GM10266 (cell line): Measurements from ENCODE around the gene OGFR.

Source experiments
- DNase-seq: peaks from one replicate; pipeline ENCODE4 v3.0.0; 2012; ENCODE audit errors: extremely low spot score
- TF ChIP-seq, protein P1 (sequence below): IDR thresholded peaks from 2 replicates; pipeline ENCODE4 v1.5.1; 2012; ENCODE audit warnings: mild to moderate bottlenecking, low read depth; ENCODE audit not compliant: control insufficient read depth, insufficient read depth; ENCODE audit errors: missing control alignments

OGFR gene

DNA sequence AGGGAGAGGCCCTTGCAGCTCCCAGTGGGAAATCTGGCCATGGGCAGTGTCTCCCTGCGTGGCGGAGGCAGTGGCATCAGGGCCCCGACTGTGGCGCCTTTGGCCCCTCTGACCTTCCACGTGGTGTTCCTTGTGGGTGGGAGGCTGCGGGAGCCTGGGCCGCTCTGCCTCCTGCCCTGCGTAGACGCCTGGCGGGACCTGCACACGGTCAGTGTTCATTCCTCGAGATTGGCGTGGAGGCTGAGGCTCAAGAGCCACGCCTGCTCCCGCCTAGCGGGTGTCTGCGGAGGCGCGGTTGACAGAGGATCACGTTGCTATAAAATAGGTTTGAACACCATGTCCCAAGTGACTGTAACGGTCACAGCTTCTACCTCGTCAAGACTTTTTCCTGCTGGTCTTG, 26.2 kb downstream of the OGFR start:
- TF ChIP-seq, protein P1, sequence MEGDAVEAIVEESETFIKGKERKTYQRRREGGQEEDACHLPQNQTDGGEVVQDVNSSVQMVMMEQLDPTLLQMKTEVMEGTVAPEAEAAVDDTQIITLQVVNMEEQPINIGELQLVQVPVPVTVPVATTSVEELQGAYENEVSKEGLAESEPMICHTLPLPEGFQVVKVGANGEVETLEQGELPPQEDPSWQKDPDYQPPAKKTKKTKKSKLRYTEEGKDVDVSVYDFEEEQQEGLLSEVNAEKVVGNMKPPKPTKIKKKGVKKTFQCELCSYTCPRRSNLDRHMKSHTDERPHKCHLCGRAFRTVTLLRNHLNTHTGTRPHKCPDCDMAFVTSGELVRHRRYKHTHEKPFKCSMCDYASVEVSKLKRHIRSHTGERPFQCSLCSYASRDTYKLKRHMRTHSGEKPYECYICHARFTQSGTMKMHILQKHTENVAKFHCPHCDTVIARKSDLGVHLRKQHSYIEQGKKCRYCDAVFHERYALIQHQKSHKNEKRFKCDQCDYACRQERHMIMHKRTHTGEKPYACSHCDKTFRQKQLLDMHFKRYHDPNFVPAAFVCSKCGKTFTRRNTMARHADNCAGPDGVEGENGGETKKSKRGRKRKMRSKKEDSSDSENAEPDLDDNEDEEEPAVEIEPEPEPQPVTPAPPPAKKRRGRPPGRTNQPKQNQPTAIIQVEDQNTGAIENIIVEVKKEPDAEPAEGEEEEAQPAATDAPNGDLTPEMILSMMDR = no peak
- DNase-seq = no peak

DNA sequence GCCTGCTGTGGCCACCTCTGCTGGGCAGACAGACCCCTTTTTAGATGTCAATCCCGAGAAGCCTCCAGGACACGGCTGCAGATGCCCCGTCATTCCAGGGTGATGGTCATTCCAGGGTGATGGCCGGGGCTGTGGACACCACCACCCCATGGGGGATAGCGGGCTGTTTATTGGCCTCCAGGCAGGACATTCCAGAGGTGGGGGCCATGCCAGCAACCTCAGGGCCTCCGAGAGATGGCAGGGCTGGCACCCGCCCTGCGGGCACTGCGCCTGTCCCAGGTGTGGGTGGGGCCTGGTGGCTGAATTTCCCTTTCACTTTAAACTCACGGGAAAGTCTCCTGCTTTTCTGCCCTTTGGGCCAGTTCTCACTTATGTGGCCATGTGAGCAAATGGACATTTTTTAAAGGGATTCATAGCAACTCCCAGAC, 26.7 kb downstream of the OGFR start:
- TF ChIP-seq, protein P1 = no peak

DNA sequence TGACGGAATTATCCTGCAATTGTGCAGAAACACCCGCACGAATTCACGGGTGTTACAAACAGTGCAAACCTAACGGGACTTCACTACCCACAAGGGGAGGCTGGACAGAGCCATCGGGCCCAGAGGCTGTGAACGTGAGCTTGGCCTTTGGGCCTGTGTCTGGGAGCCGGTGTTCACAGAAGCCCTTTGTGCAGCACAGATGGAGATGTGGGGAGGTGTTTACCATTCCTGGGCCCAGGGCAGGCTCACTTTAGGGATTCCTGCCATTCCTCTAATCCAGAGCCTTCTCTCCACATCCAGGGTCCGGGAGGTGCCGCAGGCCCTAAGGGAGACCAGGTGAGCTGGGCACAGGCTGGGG, 27.2 kb downstream of the OGFR start:
- TF ChIP-seq, protein P1 = no peak
- DNase-seq = no peak

More for the DNA sequence above, 26.7 kb downstream of the OGFR start:
- no peak for DNase-seq

DNA sequence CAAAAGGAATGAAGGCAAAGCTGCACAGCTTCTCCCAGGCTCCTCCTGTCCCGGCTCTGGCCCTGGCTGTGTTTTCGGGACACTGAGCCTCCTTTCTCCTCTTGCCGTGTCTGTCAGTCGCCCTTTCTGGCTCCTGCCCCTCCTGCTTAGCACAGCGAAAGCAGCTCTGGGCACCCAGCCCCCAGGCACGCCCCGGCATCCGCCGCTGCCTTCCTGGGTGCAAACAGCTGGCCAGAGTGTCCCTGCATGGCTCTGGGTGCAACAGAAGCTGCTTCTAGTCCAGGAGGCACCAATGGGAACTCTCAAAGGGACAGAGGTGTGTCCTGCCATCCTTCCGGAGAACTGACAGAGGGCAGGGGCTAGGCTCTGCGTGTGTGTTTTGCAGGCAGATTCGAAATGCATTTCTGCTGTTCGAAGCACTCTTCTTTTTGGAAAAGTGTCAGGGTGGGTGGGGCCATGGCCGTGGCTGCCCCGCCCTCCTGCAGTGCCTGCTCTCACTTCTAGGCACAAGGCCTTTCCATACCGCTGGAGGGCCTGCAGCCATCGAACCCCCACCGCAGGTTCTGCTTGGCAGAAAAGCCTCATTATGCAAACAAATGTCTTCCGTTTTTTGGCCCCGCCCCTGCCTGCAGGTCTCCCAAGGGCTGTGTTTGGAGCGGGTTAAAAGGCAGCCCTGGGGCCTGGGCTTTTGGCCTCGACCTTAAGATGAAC, 27.7 kb downstream of the OGFR start:
- no peak for DNase-seq
- TF ChIP-seq, protein P1 = no peak

DNA sequence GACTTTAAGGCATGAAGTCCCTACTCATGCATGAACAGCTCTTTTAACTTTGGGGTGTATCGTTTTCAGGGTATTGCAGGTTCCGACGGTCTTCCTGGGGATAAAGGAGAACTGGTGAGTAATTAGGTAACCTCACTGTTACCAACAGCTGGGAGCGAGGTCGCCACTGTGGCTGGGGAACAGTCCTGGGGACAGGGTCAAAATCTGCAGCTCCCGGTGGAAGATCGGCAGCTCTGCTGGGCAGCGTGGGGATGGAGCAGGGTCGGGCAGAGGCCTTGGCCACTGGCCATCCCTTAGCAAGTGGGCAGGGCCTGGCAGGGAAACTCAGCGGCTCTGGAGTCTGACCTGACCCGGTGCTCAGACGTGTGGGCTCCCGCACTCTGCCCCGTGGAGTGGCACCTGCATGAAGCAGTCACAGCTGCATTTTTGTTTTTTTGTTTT, 28.3 kb downstream of the OGFR start:
- TF ChIP-seq, protein P1 = no peak
- no peak for DNase-seq

GRCh38 chr20:62834967-62835730, 30.5 kb downstream of the OGFR start:
- TF ChIP-seq, protein P1 = no peak
- DNase-seq = no peak
